ENCODE results near the gene NTN3. TPM values are rescaled to one million over a fixed set of nuclear protein-coding genes. Genes with fewer than 3 reads are reported as not detected.

NTN3 gene
- total and polyA plus RNA-seq, 9 donors: 1.7 to 4.0 (median 2.9) TPM

GRCh38 chr16:2501946-2502895 is 31.1 kb downstream of the NTN3 start:
- peak; percentile 31 for DNase-seq
- Histone ChIP-seq H3K36me3 (ENCODE audit: control insufficient read depth, insufficient read depth, low read length) (peaks cover 37% of the 10 kb centered on the region), H3K9me3 (replicated peaks; ENCODE audit: control insufficient read depth, low read depth, low read length) (no peaks in the 10 kb centered on the region), H3K4me1 (ENCODE audit: control insufficient read depth, insufficient read depth, low read length) (peaks cover 47% of the 10 kb centered on the region), H3K27me3 (ENCODE audit: control insufficient read depth, insufficient read depth, low read length) (no peaks in the 10 kb centered on the region), H3K27ac (ENCODE audit: low read length) (peak overlapping the region; percentile 55), H3K4me3 (ENCODE audit: low read length) (no peak overlapping the region)
- 65% methylated on average over 9 of the region's 18 CpGs for WGBS (ENCODE audit: insufficient coverage)

- no peak overlapping the region for H3K27ac ChIP-seq (ENCODE audit: low read length)
- peaks cover 8% of the 10 kb centered on the region for H3K36me3 ChIP-seq (ENCODE audit: control insufficient read depth, insufficient read depth, low read length)
- no peaks in the 10 kb centered on the region for H3K9me3 ChIP-seq (replicated peaks; ENCODE audit: control insufficient read depth, low read depth, low read length)
- H3K27me3 ChIP-seq (ENCODE audit: control insufficient read depth, insufficient read depth, low read length): no peaks in the 10 kb centered on the region
- peaks cover 50% of the 10 kb centered on the region for H3K4me1 ChIP-seq (ENCODE audit: control insufficient read depth, insufficient read depth, low read length)
- WGBS (ENCODE audit: insufficient coverage): 93% methylated on average over 12 of the region's 14 CpGs
- no peak for DNase-seq
- no peak overlapping the region for H3K4me3 ChIP-seq (ENCODE audit: low read length)
Measured at GRCh38 chr16:2505695-2506094, 34.6 kb downstream of the NTN3 start.

- H3K27me3 ChIP-seq (ENCODE audit: control insufficient read depth, insufficient read depth, low read length): no peaks in the 10 kb centered on the region
- H3K4me3 ChIP-seq (ENCODE audit: low read length): no peak overlapping the region
- peak overlapping the region; percentile 78 for H3K27ac ChIP-seq (ENCODE audit: low read length)
- H3K4me1 ChIP-seq (ENCODE audit: control insufficient read depth, insufficient read depth, low read length): peaks cover 49% of the 10 kb centered on the region
- DNase-seq: no peak
- WGBS (ENCODE audit: insufficient coverage): 72% methylated on average over 14 of the region's 14 CpGs
- peaks cover 8% of the 10 kb centered on the region for H3K36me3 ChIP-seq (ENCODE audit: control insufficient read depth, insufficient read depth, low read length)
- no peaks in the 10 kb centered on the region for H3K9me3 ChIP-seq (replicated peaks; ENCODE audit: control insufficient read depth, low read depth, low read length)
Measured at GRCh38 chr16:2507052-2507659, 36.1 kb downstream of the NTN3 start.

GRCh38 chr16:2507665-2508064 is 36.6 kb downstream of the NTN3 start:
- no peaks in the 10 kb centered on the region for H3K27me3 ChIP-seq (ENCODE audit: control insufficient read depth, insufficient read depth, low read length)
- no peak for DNase-seq
- H3K27ac ChIP-seq (ENCODE audit: low read length): peak overlapping the region; percentile 78
- H3K9me3 ChIP-seq (replicated peaks; ENCODE audit: control insufficient read depth, low read depth, low read length): no peaks in the 10 kb centered on the region
- peaks cover 49% of the 10 kb centered on the region for H3K4me1 ChIP-seq (ENCODE audit: control insufficient read depth, insufficient read depth, low read length)
- peaks cover 8% of the 10 kb centered on the region for H3K36me3 ChIP-seq (ENCODE audit: control insufficient read depth, insufficient read depth, low read length)
- no peak overlapping the region for H3K4me3 ChIP-seq (ENCODE audit: low read length)
- WGBS (ENCODE audit: insufficient coverage): 93% methylated on average over 9 of the region's 11 CpGs

GRCh38 chr16:2508722-2509400 is 37.8 kb downstream of the NTN3 start:
- Histone ChIP-seq H3K9me3 (replicated peaks; ENCODE audit: control insufficient read depth, low read depth, low read length) (no peaks in the 10 kb centered on the region), H3K27me3 (ENCODE audit: control insufficient read depth, insufficient read depth, low read length) (no peaks in the 10 kb centered on the region), H3K36me3 (ENCODE audit: control insufficient read depth, insufficient read depth, low read length) (peaks cover 8% of the 10 kb centered on the region), H3K27ac (ENCODE audit: low read length) (peak overlapping the region; percentile 42), H3K4me3 (ENCODE audit: low read length) (no peak overlapping the region), H3K4me1 (ENCODE audit: control insufficient read depth, insufficient read depth, low read length) (peaks cover 53% of the 10 kb centered on the region)
- DNase-seq: no peak
- WGBS (ENCODE audit: insufficient coverage): 83% methylated on average over 10 of the region's 18 CpGs

- Histone ChIP-seq H3K27ac (ENCODE audit: low read length) (peak overlapping the region; percentile 38), H3K27me3 (ENCODE audit: control insufficient read depth, insufficient read depth, low read length) (no peaks in the 10 kb centered on the region), H3K36me3 (ENCODE audit: control insufficient read depth, insufficient read depth, low read length) (peaks cover 6% of the 10 kb centered on the region), H3K4me3 (ENCODE audit: low read length) (no peak overlapping the region), H3K9me3 (replicated peaks; ENCODE audit: control insufficient read depth, low read depth, low read length) (no peaks in the 10 kb centered on the region), H3K4me1 (ENCODE audit: control insufficient read depth, insufficient read depth, low read length) (peaks cover 69% of the 10 kb centered on the region)
- WGBS (ENCODE audit: insufficient coverage): 29% methylated on average over 21 of the region's 24 CpGs
- DNase-seq: peak; percentile 67
Measured at GRCh38 chr16:2511128-2511800, 40.2 kb downstream of the NTN3 start.

- Histone ChIP-seq H3K9me3 (replicated peaks; ENCODE audit: control insufficient read depth, low read depth, low read length) (no peaks in the 10 kb centered on the region), H3K4me3 (ENCODE audit: low read length) (no peak overlapping the region), H3K4me1 (ENCODE audit: control insufficient read depth, insufficient read depth, low read length) (peaks cover 76% of the 10 kb centered on the region), H3K27ac (ENCODE audit: low read length) (peak overlapping the region; percentile 92), H3K27me3 (ENCODE audit: control insufficient read depth, insufficient read depth, low read length) (no peaks in the 10 kb centered on the region), H3K36me3 (ENCODE audit: control insufficient read depth, insufficient read depth, low read length) (peaks cover 12% of the 10 kb centered on the region)
- 78% methylated on average over 15 of the region's 17 CpGs for WGBS (ENCODE audit: insufficient coverage)
- DNase-seq: peak; percentile 19
Measured at GRCh38 chr16:2511996-2512734, 41.1 kb downstream of the NTN3 start.

GRCh38 chr16:2512735-2513404 is 41.8 kb downstream of the NTN3 start:
- Histone ChIP-seq H3K9me3 (replicated peaks; ENCODE audit: control insufficient read depth, low read depth, low read length) (no peaks in the 10 kb centered on the region), H3K27ac (ENCODE audit: low read length) (peak overlapping the region; percentile 92), H3K4me3 (ENCODE audit: low read length) (peak overlapping the region; percentile 87), H3K27me3 (ENCODE audit: control insufficient read depth, insufficient read depth, low read length) (no peaks in the 10 kb centered on the region), H3K4me1 (ENCODE audit: control insufficient read depth, insufficient read depth, low read length) (peaks cover 73% of the 10 kb centered on the region), H3K36me3 (ENCODE audit: control insufficient read depth, insufficient read depth, low read length) (peaks cover 10% of the 10 kb centered on the region)
- 22% methylated on average over 8 of the region's 15 CpGs for WGBS (ENCODE audit: insufficient coverage)
- peak; percentile 45 for DNase-seq
